Testis (tissue), 3 donors: ENCODE results near the gene PHRF1. TPM values are rescaled to one million over a fixed set of nuclear protein-coding genes. Genes with fewer than 3 reads are reported as not detected.

Experiments used
- DNase-seq: peaks from one replicate; pipeline ENCODE4 v3.0.0-alpha.2; 2019
- H3K27ac ChIP-seq, 2 donors: fragments of 200-600 bp; sonication (generic); one replicate each; pipeline ENCODE4 v1.5.1; 2019
- H3K27me3 ChIP-seq: fragments of 200-600 bp; sonication (generic); one replicate; pipeline ENCODE4 v1.5.1; 2019
- H3K36me3 ChIP-seq: fragments of 200-600 bp; sonication (generic); one replicate; pipeline ENCODE4 v1.5.1; 2017; ENCODE audit warnings: low read depth; ENCODE audit errors: missing control alignments
- H3K4me1 ChIP-seq: fragments of 200-600 bp; sonication (generic); one replicate; pipeline ENCODE4 v1.5.1; 2019
- H3K4me3 ChIP-seq, 2 donors: fragments of 200-600 bp; sonication (generic); one replicate each; pipeline ENCODE4 v1.5.1; 2017 to 2019
- H3K9me3 ChIP-seq: fragments of 200-600 bp; sonication (generic); one replicate; pipeline ENCODE4 v1.5.1; 2017
- POLR2A ChIP-seq: fragments of 450-650 bp; IDR thresholded peaks from one replicate; pipeline ENCODE4 v1.6.1; 2017; ENCODE audit warnings: antibody characterized with exemption, mild to moderate bottlenecking, moderate library complexity
- WGBS, 2 donors: methylation state at CpG; one replicate each; pipeline ENCODE4 v1.1.5; 2018; 5-methylcytosine and 5-hydroxymethylcytosine counted together
- intact Hi-C: fragments of 100-400 bp; cut with DNase I; formaldehyde crosslinking; loops from one replicate; pipeline ENCODE4 v1.15.1; 2023; ENCODE audit warnings: low total_unique reads
- polyA plus RNA-seq: library from polyadenylated mRNA; stranded (reverse); fragments of 350-450 nt; fragmentation: Illumina TruSeq; extraction: RNeasy Lipid Tissue Mini Kit (QIAGEN cat#74804); gene quantifications from one replicate; pipeline ENCODE4 v1.2.3, GENCODE V29; 2014; ENCODE audit warnings: low read depth, low replicate concordance; ENCODE audit not compliant: insufficient read depth
- total RNA-seq, 2 donors: library from RNA; depleted of rRNA; stranded (reverse); fragments of >200 nt; gene quantifications; one replicate each; pipeline ENCODE4 v1.2.3, GENCODE V29; 2016
- TF ChIP-seq, protein P1 (sequence below), 3 experiments: fragments of 450-650 bp in 2 of 3; fragments of 200-600 bp in 1 of 3; sonication (generic) in 1 of 3; IDR thresholded peaks; one replicate each; pipeline ENCODE4 v1.5.1; 2016 to 2019; ENCODE audit warnings: antibody characterized with exemption in 3 of 3, mild to moderate bottlenecking in 2 of 3, moderate library complexity in 1 of 3

Gene PHRF1
- total and polyA plus RNA-seq, 3 donors from 2014 or later, result 30.2 to 74.4 (median 62.9) TPM

DNA sequence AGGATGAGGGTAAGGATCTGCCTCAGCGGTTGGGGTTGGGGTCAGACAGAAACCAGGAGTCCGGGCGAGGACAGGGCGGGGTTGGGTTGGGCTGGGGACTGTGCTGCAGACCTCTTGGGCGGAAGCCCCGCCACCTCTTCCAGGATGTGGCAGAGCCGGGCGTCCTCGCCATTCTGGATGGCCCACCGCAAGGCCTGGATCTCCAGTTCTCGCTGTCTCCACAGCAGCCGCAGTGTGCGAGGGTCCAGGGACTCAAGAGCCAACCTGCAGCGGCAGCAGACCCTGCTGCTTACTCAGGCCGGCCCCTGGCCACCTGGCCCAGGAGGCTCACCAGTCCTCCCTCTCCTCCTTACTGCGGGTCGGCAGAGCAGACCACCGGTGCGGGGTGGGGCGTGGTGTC, 17.8 kb upstream of the PHRF1 start:
- H3K4me1 ChIP-seq, result peaks cover 12% of the 10 kb centered on the region
- intact Hi-C loops, result loop anchor here (10.0 kb wide), 1 partner anchor 166 kb away; no protein-coding TSS in a partner anchor
- H3K27me3 ChIP-seq, result no peaks in the 10 kb centered on the region
- no peaks in the 10 kb centered on the region for H3K36me3 ChIP-seq
- no peak overlapping the region for H3K27ac ChIP-seq
- H3K4me3 ChIP-seq, result no peak overlapping the region
- no peak for DNase-seq
- TF ChIP-seq, protein P1, sequence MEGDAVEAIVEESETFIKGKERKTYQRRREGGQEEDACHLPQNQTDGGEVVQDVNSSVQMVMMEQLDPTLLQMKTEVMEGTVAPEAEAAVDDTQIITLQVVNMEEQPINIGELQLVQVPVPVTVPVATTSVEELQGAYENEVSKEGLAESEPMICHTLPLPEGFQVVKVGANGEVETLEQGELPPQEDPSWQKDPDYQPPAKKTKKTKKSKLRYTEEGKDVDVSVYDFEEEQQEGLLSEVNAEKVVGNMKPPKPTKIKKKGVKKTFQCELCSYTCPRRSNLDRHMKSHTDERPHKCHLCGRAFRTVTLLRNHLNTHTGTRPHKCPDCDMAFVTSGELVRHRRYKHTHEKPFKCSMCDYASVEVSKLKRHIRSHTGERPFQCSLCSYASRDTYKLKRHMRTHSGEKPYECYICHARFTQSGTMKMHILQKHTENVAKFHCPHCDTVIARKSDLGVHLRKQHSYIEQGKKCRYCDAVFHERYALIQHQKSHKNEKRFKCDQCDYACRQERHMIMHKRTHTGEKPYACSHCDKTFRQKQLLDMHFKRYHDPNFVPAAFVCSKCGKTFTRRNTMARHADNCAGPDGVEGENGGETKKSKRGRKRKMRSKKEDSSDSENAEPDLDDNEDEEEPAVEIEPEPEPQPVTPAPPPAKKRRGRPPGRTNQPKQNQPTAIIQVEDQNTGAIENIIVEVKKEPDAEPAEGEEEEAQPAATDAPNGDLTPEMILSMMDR (IDR thresholded peaks at IDR 0.05), result no peak
- no peak for TF ChIP-seq POLR2A
- no peaks in the 10 kb centered on the region for H3K9me3 ChIP-seq
- 87 to 89% methylated on average over 16 to 17 of the region's 20 CpGs for WGBS, 2 donors

DNA sequence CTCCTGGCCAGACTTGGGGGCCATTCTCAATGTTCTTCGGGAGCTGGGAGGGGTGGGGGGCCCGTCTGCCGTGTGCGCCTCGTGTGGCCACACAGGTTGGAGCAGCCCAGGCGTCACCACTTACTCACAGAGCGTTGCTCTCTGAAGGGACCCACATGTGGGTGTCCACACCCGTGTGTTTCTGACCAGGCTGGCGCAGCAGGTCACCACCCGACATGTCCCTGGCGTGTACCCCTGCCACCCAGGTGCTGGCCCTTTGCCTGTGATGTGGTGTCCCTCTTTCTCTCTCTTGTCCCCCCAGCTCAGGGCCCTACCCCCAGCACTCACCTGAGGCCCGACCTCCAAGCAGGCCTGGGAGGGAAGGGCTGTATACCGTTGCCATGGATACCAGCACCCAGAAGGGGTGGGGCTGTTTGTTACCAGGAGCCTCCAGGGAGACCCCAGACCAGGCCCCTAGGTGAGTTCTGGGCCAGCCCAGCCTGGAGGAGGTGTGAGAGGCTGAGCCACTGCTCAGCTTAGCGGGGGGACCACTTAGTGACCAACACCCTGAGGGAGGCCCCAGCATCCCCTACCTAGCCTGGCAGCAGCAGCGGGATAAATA, 17.1 kb upstream of the PHRF1 start:
- TF ChIP-seq, protein P1 (IDR thresholded peaks at IDR 0.05), result no peak
- no peak for TF ChIP-seq POLR2A
- Histone ChIP-seq H3K27me3 (no peaks in the 10 kb centered on the region), H3K27ac (no peak overlapping the region), H3K9me3 (no peaks in the 10 kb centered on the region), H3K4me1 (peaks cover 12% of the 10 kb centered on the region), H3K4me3 (no peak overlapping the region), H3K36me3 (no peaks in the 10 kb centered on the region)
- intact Hi-C loops, result loop anchor here (10.0 kb wide), 1 partner anchor 166 kb away; no protein-coding TSS in a partner anchor
- 82 to 94% methylated on average over 2 to 15 of the region's 15 CpGs for WGBS, 2 donors
- no peak for DNase-seq

DNA sequence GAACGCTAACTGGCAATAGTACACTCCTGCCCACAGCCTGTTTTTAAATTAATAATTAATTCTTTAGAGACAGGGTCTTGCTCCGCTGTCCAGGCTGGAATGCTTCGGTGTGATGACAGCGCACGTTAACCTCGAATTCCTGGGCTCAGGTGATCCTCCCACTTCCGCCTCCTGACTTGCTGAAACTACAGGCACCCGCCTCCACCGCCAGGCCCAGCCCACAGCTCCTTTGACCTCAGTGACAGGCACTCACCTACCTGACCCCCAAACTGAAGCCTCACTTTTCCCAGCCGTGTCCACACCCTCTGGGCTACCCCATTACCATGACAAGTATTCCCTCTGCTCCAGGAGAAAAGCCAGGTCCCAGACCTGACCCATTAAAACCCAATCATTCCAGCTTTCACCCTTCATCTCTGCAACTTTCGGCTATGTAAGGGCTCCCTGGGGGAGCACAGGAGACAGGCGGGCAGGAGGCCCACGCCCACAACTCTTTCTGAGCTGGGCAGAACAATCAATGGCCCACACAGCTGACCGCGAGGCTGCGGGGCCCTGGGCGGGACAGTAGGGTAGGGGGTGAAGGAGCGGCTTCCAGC, 16.5 kb upstream of the PHRF1 start:
- no peaks in the 10 kb centered on the region for H3K27me3 ChIP-seq
- DNase-seq, result no peak
- H3K36me3 ChIP-seq, result no peaks in the 10 kb centered on the region
- TF ChIP-seq POLR2A, result no peak
- TF ChIP-seq, protein P1 (IDR thresholded peaks at IDR 0.05), result no peak
- peak overlapping the region; percentile 67 to 69 for H3K4me3 ChIP-seq
- intact Hi-C loops, result loop anchor here (10.0 kb wide), 1 partner anchor 165 kb away; no protein-coding TSS in a partner anchor
- no peak overlapping the region for H3K27ac ChIP-seq
- no peaks in the 10 kb centered on the region for H3K9me3 ChIP-seq
- 77 to 78% methylated on average over 10 to 18 of the region's 18 CpGs for WGBS, 2 donors
- peaks cover 5% of the 10 kb centered on the region for H3K4me1 ChIP-seq

DNA sequence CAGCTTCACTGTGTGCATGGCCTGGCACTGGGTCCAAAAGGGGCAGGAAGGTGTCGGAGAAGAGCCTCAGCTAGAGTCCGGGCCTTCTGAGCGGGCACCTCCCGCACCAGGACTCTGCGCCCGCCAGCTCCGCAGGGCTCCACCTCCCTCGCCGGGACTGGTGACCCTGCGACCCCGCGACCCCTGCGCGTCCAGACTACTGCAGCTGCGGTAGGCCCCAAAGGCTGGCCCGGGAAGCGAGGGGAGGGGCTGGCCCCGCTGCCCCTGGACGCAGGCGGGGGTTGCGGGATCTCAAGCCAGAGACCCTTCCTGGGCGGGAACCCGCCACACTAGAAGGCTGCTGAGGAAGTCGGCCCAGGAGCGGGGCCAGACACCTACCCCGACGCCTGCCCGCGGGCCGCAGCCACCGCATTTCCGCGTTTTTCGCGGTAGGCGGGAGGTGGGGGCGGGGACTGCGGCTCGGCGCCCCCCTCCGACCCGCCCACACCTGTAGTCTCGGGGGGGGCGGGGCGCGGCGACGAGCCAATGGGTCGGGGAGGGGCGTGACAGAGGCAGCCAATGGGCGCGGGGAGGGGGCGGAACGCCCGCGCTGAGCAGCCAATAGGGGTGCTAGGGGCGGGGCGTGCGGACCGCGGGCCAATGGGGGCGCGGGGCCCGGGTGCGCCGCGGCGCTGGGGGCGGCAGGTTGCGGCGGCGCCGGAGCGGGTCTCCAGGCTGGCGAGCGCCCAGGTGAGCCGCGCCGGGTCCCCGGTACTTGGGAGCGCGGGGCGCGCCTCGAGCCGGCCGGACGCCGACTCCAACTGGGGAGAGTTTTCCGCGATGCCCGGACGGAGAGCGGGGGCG, 15.7 kb upstream of the PHRF1 start, which contains the start of the genes LMNTD2 and RASSF7:
Gene LMNTD2 (minus strand): TSS at position 434 of the 843 bp plus-strand sequence. CDS start 22 bp downstream, at position 412.
Gene RASSF7 (plus strand): TSS at position 666 of the 843 bp plus-strand sequence. CDS start 799 bp downstream, outside the sequence.
- no peak for TF ChIP-seq POLR2A
- TF ChIP-seq, protein P1 (IDR thresholded peaks at IDR 0.05), result no peak
- DNase-seq, result peak; percentile 94
- H3K4me3 ChIP-seq, result peak within 1 kb of the TSS; percentile 67 to 69
- H3K9me3 ChIP-seq, result no peaks in the 10 kb centered on the region
- WGBS, 2 donors, result 4% methylated on average over 57 of the region's 95 CpGs; no CpG with 5 or more reads in 1 of the 2 donors
- intact Hi-C loops, result no loop called here
- H3K27ac ChIP-seq, result peak within 1 kb of the TSS in 1 of 2 donors; percentile 19
- no peaks in the 10 kb centered on the region for H3K27me3 ChIP-seq
- H3K4me1 ChIP-seq, result no peaks in the 10 kb centered on the region
- no peaks in the 10 kb centered on the region for H3K36me3 ChIP-seq
